NCI-H2029 (cell line): ENCODE data around the gene IFI30.
A peak's percentile ranks its signal among the peaks of the same experiment; 100 is the strongest.
"Not testable (repeated sequence)": the region's sequence is repeated elsewhere in the genome, so short reads cannot be mapped to it uniquely, and the experiment has no call there.

Experiments
- DNase-seq: peaks from one replicate; lab custom pipeline; 2025; lab: John Stamatoyannopoulos, UW

Gene IFI30

GRCh38 chr19:18152817-18153555 is 20.6 kb upstream of the IFI30 start, which contains the start of gene PIK3R2:
PIK3R2 (plus strand) TSS chr19:18153163; CDS start chr19:18155880, 2,717 bp downstream.
- peak; percentile 99 for DNase-seq

DNA sequence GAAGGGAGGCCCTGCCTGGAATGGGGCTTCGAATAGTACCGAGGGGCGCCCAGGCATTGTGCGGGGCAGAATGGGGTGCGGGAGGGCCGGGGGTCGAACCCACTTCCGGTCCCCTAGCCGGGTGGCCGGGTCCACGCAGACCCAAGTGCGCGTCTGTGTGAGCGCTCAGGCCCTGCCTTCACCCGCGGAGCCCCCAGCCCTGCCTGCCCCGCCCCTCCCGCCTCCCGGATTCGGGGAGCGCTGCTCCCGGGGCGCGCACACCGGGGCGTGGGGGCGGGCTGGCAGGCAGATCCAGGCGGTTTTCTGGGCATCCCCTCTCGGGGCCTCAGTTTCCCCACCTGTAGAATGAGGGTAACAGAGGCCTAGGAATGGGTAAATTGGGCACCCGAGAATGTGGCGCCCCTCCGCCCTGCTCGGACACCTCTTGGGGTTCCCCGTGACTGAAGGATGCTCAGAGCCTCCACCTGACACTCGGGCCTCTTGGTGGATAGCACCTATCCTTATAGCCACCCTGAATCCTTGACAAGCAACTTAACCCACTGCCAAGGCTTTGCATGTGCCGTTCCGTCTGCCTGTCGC is 20.0 kb upstream of the IFI30 start:
- peak; percentile 23 for DNase-seq

DNA sequence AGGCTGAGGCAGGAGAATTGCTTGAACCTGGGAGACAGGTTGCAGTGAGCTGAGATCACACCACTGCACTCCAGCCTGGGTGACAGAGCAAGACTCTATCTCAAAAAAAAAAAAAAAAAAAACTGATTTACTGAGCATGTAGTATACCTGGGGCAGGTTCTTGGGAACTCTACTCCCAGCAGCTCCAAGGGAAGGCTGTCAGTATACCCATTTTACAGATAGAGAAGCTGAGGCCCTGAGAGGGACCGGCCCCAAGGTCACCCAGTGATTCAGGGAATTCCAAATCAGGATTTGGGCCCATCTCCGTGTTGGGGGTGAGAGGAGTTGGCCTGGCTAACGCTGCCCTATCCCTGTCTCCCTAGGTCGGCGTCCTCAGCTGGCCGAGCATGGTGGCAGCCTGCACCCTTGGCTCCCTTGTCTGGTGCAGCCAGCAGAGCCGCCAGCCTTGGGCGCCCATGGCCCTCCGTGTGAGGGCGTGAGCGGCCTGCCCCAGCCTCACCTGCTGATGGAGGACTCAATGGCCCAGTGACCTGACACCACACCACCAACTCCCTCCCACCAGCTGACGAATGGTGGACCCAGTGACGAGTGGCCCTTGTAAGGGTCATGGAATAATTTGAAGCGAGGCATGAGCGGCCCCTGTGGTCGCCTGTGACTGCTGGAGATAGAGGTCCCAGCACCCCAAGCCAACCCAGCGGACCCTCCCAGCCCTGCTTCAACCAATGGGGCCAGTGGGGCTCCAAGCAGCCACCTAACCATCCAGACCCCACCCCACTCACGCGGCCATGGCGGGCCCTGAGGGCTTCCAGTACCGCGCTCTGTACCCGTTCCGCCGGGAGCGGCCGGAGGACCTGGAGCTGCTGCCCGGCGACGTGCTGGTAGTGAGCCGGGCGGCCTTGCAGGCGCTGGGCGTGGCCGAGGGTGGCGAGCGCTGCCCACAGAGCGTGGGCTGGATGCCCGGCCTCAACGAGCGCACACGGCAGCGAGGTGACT is 18.2 kb upstream of the IFI30 start:
- DNase-seq: no peak

GRCh38 chr19:18156268-18156667 is 17.3 kb upstream of the IFI30 start:
- no peak for DNase-seq

GRCh38 chr19:18156841-18157464 is 16.7 kb upstream of the IFI30 start:
- peak; percentile 96 for DNase-seq

- peak; percentile 38 for DNase-seq
Measured at GRCh38 chr19:18157465-18158063, 16.0 kb upstream of the IFI30 start.

DNA sequence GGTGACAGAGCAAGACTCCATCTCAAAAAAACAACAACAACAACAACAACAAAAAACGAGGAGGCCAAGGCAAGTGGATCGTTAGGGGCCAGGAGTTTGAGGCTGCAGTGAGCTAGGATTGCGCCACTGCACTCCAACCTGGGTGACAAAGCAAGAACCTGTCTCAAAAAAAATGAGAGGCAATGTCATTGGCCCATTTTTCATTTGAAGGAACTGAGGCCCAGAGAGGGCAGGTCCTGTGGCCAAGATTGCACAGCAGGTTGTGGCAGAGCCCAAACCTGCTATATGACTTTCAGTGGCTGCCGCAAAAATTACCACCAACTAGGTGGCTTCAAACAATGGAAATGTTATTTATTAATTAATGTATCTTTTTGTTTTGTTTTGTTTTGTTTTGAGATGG is 15.1 kb upstream of the IFI30 start:
- no peak for DNase-seq

DNA sequence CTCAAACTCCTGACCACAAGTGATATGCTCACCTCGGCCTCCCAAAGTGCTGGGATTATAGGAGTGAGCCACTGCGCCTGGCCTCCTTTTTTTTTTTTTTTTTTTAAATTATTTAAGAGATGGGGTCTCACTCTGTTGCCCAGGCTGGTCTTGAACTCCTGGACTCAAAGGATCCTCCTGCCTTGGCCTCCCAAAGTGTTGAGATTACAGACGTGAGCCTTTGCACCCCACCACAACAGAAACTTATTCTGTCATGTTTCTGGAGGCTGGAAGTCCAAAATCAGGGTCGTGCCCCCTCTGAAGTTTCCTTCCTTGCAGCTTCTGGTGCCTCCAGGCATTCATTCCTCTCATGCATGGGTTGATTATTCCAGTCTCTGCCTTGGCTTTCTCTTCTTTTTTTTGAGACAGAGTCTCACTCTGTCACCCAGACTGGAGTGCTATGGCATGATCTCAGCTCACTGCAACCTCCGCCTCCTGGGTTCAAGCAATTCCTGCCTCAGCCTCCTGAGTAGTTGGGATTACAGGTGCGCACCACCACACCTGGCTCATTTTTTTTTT is 14.5 kb upstream of the IFI30 start:
- not testable (repeated sequence) for DNase-seq

- no peak for DNase-seq
Measured at GRCh38 chr19:18159810-18160209, 13.8 kb upstream of the IFI30 start.

DNA sequence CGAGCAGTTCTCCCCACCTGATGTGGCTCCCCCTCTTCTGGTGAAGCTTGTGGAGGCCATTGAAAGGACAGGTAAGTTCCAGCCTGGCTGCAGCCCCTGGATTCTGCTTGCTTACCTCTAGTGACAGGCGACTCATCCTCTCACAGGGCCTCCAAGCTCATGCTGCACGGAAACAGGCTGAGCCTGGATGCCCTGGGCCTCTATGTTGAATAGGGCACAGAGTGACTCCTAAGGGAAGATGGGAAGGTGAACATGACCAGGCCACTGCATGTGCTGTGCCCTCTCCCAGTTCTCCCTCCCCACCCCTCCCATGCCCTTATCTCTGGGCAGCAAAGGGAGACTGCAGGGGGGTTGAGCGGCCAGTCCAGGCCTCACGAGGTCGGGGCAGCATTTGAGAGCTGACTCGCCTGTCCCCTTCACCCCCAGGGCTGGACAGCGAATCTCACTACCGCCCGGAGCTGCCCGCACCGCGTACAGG is 13.1 kb upstream of the IFI30 start:
- DNase-seq: no peak

GRCh38 chr19:18160971-18161635 is 12.5 kb upstream of the IFI30 start:
- peak; percentile 44 for DNase-seq

GRCh38 chr19:18161636-18162002 is 12.0 kb upstream of the IFI30 start:
- no peak for DNase-seq

- no peak for DNase-seq
Measured at GRCh38 chr19:18164072-18164471, 9.5 kb upstream of the IFI30 start.

DNA sequence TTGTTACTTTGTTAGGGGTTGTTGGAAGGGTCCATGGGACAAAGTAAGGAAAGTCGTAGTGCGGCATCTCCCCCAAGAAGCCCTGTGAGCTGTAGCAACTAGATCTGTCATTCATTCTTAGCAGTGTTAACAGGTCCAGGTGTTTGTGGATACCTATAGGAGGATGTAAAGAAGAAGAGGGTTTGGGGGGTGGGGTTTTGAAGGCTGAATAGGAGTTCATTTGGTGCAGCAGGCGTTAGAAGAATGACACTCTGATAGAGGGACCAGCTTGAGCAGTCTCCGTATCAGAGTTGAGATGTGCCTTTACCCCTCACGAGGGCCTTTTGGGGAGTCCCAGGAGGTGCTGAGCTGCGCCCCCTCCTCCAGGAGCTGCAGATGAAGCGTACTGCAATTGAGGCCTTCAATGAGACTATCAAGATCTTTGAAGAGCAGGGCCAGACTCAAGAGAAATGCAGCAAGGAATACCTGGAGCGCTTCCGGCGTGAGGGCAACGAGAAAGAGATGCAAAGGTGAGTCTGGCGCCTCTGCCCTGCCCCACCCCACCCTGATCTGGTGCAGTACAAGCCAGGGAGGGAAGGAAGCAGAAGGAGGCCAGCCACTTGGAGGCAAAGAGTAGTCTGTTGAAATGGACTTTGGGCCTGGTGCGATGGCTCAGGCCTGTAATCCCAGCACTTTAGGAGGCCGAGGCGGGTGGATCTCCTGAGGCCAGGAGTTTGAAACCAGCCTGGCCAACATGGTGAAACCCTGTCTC is 7.6 kb upstream of the IFI30 start:
- no peak for DNase-seq

DNA sequence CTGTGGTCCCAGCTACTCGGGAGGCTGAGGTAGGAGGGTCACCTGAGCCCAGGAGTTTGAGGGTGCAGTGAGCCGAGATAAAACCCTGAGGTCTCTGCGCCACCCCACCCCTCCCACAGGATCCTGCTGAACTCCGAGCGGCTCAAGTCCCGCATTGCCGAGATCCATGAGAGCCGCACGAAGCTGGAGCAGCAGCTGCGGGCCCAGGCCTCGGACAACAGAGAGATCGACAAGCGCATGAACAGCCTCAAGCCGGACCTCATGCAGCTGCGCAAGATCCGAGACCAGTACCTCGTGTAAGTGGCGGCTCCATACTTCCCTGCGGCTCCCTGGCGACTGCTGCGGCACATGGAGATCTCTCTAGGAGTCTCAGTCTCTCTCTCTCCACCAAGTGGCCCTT is 6.6 kb upstream of the IFI30 start:
- no peak for DNase-seq

GRCh38 chr19:18167975-18168645 is 5.5 kb upstream of the IFI30 start:
- DNase-seq: no peak

- DNase-seq: no peak
Measured at GRCh38 chr19:18168673-18169381, 4.8 kb upstream of the IFI30 start.

- DNase-seq: no peak
Measured at GRCh38 chr19:18170714-18171255, 2.8 kb upstream of the IFI30 start.
